Upper lobe of left lung (tissue), 4 donors: ENCODE data around the gene YWHAQ.

ENCODE experiments used
- EP300 ChIP-seq, 4 donors: sonication (generic); formaldehyde crosslinking; IDR thresholded peaks; one replicate each; pipeline ENCODE4 v1.5.1; 2017; ENCODE audit warnings: antibody characterized with exemption in 4 of 4, control low read depth in 2 of 4
- POLR2A ChIP-seq, 4 donors: fragments of 450-650 bp; IDR thresholded peaks; one replicate each; pipeline ENCODE4 v1.5.1; 2016 to 2017; ENCODE audit warnings: antibody characterized with exemption in 4 of 4, mild to moderate bottlenecking in 2 of 4
- TF ChIP-seq, protein P1 (sequence below), 6 experiments: fragments of 450-650 bp in 4 of 6; fragments of 200-600 bp in 2 of 6; sonication (generic) in 2 of 6; IDR thresholded peaks; one replicate each; pipeline ENCODE4 v1.5.1; 2016 to 2019; ENCODE audit warnings: antibody characterized with exemption in 6 of 6

DNA sequence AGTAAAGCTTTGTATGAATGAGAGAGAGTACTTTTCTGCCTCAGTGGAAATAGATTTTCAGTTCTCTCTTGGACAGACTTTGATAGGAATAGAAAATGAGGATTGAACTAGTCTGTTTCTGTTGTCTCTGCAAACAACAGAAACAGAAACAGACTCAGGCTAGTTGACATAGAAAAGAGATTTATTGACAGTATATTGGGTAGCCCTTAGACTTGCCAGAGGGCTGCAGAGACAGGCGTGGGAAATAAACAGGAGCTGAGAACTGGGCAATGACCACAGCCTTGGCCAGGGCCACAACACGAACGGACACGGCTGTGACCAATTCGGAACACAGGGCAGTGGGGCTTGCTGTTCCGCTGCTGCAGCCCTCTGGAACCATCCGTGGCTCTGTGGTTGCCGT lies 30.5 kb upstream of the YWHAQ start:
- TF ChIP-seq, protein P1, sequence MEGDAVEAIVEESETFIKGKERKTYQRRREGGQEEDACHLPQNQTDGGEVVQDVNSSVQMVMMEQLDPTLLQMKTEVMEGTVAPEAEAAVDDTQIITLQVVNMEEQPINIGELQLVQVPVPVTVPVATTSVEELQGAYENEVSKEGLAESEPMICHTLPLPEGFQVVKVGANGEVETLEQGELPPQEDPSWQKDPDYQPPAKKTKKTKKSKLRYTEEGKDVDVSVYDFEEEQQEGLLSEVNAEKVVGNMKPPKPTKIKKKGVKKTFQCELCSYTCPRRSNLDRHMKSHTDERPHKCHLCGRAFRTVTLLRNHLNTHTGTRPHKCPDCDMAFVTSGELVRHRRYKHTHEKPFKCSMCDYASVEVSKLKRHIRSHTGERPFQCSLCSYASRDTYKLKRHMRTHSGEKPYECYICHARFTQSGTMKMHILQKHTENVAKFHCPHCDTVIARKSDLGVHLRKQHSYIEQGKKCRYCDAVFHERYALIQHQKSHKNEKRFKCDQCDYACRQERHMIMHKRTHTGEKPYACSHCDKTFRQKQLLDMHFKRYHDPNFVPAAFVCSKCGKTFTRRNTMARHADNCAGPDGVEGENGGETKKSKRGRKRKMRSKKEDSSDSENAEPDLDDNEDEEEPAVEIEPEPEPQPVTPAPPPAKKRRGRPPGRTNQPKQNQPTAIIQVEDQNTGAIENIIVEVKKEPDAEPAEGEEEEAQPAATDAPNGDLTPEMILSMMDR (IDR thresholded peaks at IDR 0.05) = no peak
- TF ChIP-seq POLR2A (IDR thresholded peaks at IDR 0.05) (no peak), EP300 (IDR thresholded peaks at IDR 0.05) (no peak)
